Measurements from ENCODE around the gene SLC38A8.

The SLC38A8 gene

DNA sequence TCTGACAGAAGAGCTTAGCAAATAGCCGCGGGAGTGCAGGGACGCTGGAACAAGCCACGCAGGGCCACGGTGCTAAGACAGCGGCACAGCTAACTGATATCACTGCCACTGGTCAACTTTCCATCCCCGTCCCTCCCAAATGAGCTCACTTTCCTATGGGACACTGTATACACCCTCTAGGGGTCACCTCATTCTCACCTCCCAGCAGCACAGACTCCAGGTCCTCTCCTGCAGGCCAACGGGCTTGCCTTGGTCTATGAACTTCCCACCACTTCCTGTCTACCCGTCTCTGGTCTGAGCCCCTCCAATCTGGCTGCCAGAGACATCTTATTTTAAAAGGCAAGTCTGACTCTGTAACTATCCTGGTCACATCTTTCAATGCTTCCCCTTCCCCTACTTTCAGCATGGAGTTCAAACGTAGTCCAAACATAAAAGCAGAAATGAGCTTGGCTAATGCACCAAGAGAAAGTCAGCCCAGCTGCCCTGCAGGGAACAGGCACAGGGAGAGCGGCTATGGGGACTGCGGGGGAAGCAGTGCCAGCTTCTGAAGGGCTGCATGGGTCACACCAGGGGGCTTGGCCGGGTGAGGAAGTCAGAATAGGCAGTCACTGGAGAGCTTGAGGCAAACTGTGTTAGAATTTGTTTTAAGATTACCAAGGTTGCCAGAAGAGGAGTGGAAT, 26.3 kb upstream of the SLC38A8 start:
- TF ChIP-seq ZFX (IDR thresholded peaks at IDR 0.05): no peak
- TF ChIP-seq, protein P1, sequence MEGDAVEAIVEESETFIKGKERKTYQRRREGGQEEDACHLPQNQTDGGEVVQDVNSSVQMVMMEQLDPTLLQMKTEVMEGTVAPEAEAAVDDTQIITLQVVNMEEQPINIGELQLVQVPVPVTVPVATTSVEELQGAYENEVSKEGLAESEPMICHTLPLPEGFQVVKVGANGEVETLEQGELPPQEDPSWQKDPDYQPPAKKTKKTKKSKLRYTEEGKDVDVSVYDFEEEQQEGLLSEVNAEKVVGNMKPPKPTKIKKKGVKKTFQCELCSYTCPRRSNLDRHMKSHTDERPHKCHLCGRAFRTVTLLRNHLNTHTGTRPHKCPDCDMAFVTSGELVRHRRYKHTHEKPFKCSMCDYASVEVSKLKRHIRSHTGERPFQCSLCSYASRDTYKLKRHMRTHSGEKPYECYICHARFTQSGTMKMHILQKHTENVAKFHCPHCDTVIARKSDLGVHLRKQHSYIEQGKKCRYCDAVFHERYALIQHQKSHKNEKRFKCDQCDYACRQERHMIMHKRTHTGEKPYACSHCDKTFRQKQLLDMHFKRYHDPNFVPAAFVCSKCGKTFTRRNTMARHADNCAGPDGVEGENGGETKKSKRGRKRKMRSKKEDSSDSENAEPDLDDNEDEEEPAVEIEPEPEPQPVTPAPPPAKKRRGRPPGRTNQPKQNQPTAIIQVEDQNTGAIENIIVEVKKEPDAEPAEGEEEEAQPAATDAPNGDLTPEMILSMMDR (conservative IDR thresholded peaks at IDR 0.05): no peak
- H3K27ac ChIP-seq: no peak overlapping the region

DNA sequence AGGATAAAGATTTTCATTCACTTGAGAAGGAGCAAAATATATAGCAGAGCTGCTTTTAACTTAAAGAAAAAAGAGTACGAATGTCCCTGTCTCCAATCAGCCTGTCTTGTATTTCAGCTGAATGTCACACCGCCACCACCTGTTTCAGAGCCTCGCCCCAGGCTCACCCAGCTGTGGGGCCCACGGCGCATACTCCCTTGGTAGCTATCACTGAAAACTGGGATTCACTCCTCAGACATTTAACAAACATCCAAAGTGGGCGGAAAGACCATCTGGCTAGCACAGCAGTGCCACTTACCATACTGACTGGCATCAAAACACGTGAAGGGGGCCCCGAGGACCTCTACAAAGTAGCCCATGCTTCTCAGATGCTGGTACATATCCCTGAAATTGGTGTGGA, 25.4 kb upstream of the SLC38A8 start:
- TF ChIP-seq, protein P1 (conservative IDR thresholded peaks at IDR 0.05): no peak
- TF ChIP-seq ZFX (IDR thresholded peaks at IDR 0.05): no peak
- H3K27ac ChIP-seq: no peak overlapping the region

DNA sequence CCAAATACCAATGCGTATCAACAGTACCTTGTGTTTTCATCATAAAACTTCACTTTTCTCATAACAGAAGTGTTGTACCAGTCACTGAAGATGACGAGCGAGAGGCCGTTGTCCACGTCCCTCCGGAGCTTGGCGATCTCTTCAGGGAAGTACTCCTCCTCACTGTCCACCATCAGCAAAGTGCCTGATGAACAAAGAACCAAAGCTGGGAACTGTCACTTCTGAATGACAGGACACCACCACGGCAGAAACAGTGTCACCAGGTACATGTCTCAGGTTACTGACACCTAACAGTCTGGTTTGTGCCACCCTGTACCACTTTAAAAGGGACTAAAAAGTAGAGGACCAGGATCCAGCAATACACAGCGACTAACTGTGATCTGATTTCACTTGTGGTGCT, 25.0 kb upstream of the SLC38A8 start:
- TF ChIP-seq, protein P1 (conservative IDR thresholded peaks at IDR 0.05): no peak
- no peak for TF ChIP-seq ZFX (IDR thresholded peaks at IDR 0.05)
- H3K27ac ChIP-seq: no peak overlapping the region

DNA sequence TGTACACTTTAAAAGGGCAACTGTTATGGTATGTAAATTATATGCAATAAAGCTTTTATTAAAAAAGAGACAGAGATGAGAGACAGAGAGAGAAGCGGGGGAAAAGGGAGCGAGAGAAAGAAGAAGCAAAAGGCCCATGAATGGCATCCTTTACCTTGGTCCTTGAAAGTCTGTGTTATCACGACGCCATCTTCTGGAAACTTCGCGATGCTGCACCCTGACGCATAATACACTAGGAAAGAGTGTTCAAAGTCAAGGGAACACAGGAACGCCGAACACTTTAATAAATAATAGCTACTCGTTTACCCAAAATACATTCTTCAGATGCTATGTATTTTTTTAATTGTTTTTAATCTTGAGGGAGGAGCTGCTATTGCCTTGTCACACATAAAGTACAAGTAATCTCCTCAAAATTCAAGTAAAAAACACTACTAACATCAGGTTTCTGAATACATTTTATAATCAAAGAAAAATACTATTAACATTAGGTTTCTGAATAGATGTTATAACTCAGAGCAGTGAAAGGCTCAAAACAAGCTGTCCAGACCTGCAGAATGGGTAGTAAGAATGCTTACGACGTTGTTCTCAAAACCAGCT, 23.0 kb upstream of the SLC38A8 start:
- H3K27ac ChIP-seq: no peak overlapping the region
- TF ChIP-seq ZFX (IDR thresholded peaks at IDR 0.05): no peak
- TF ChIP-seq, protein P1 (conservative IDR thresholded peaks at IDR 0.05): peak; percentile 80

DNA sequence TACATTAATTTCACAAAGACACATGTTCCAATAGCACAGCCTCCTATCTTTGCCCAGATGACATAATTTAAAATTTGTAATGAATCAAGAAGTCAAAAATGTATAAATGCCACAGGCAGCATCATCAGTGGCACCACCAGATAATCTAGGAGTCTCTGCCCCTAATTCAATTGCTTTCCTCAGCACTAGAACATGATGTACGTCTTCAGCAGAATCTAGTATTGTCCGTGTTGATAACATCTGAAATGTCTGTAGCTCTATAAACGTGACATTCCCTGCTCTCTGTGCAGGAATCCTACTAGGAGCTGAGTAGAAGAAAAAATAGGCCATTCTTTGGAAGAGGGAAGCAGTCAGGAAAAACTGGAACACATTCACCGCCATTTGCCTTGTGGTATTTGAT, 21.4 kb upstream of the SLC38A8 start:
- H3K27ac ChIP-seq: no peak overlapping the region
- TF ChIP-seq, protein P1 (conservative IDR thresholded peaks at IDR 0.05): no peak
- TF ChIP-seq ZFX (IDR thresholded peaks at IDR 0.05): no peak

DNA sequence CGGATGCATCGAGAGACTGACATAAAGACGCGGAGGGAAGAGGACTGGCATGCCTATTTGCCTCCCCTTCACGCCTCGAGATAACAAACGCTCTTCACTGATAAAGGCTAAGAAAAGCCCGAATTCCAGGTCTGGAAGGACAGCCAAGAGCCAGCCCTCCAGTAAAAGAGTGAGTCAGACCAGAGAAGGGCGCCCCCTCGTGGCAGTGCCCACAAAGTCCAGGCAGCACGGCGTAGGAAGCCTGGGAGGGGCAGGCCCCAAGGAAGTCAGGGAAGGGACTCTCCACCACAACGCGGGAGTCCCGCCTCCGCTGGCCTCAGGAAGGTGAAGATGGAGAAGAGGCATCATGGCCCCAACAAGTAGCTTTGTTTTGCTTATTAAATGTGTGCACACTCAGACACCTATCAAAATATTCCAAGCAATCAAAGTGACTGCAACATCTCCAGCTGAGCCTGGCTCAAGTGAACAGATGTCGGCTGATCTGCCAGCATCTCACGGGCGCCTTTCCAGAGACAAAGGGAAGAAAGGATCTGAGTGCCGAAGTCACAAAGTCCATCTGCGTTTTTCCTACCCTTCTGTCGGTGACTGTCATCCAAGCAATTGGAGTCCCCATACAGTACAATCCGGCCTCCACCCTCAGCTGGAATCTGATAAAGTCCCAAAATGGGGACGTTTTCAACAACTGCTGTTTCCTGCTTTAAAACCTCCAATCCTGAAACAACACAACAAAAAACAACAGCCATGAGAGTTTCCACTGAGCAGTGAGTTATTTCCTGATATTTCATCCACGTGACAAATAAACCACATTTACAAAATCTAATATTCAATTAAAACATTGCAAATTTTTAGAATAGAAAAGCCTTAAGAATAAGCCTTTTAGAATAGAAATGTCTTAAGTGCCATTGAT, 20.4 kb upstream of the SLC38A8 start:
- no peak overlapping the region for H3K27ac ChIP-seq
- TF ChIP-seq, protein P1 (conservative IDR thresholded peaks at IDR 0.05): peak; percentile 94
- no peak for TF ChIP-seq ZFX (IDR thresholded peaks at IDR 0.05)
